B cell (primary cell): ENCODE data around the gene CCDC194. TPM values are rescaled to one million over a fixed set of nuclear protein-coding genes. Genes with fewer than 3 reads are reported as not detected.

Experiments used
- ATAC-seq: fragments of 200-7000 bp; cut with Tn5 transposase; one replicate; pipeline ENCODE4 v1.10.0; 2021; ENCODE audit warnings: low read depth, mild to moderate bottlenecking, moderate number of reproducible peaks, moderate library complexity
- CTCF ChIA-PET: fragments of 350-600 bp; sonication (Branson Sonifier 250); formaldehyde crosslinking; loops from one replicate; lab custom pipeline; 2021; ENCODE audit warnings: antibody characterized with exemption, inconsistent platforms; lab: Charles Lee
- POLR2A ChIA-PET: fragments of 350-600 bp; sonication (Branson Sonifier 250); formaldehyde crosslinking; loops from one replicate; lab custom pipeline; 2021; ENCODE audit warnings: antibody characterized with exemption; lab: Charles Lee
- DNase-seq: peaks from one replicate; pipeline ENCODE4 v3.0.0; 2013
- H2AFZ ChIP-seq: 2 replicates; pipeline ENCODE4 v1.6.1; 2012; ENCODE audit warnings: mild to moderate bottlenecking, low read depth, low read length; ENCODE audit not compliant: insufficient read depth, poor library complexity, severe bottlenecking
- H3K27ac ChIP-seq, 2 donors: 1 replicate in 1 of 2; 2 replicates in 1 of 2; pipeline ENCODE4 v1.5.1; 2012 to 2013; ENCODE audit warnings: low read length in 2 of 2, mild to moderate bottlenecking in 2 of 2, moderate library complexity in 1 of 2
- H3K27me3 ChIP-seq, 4 experiments: fragments of 200-600 bp in 1 of 4; sonication (generic) in 1 of 4; replicated peaks in 1 of 4; 1 replicate in 2 of 4; 2 replicates in 2 of 4; pipeline versions ENCODE4 v1.6.1 to v1.7.0; 2013 to 2016; ENCODE audit warnings: low read length in 3 of 4, mild to moderate bottlenecking in 2 of 4, mixed read lengths in 1 of 4, moderate library complexity in 1 of 4; ENCODE audit not compliant: insufficient read depth in 4 of 4, control insufficient read depth in 3 of 4; ENCODE audit errors: control extremely low read depth in 1 of 4
- H3K36me3 ChIP-seq, 2 experiments: replicated peaks in 1 of 2; 1 replicate in 1 of 2; 2 replicates in 1 of 2; pipeline versions ENCODE4 v1.6.1 to v1.7.1; 2013; ENCODE audit warnings: low read length in 1 of 2; ENCODE audit not compliant: insufficient read depth in 2 of 2, control insufficient read depth in 1 of 2; ENCODE audit errors: control extremely low read depth in 1 of 2, extremely low read depth in 1 of 2
- H3K4me1 ChIP-seq, 2 donors: fragments of 200-600 bp in 1 of 2; sonication (generic) in 1 of 2; 1 replicate in 1 of 2; 2 replicates in 1 of 2; pipeline versions ENCODE4 v1.5.1 to v1.6.1; 2013 to 2017; ENCODE audit warnings: low read length in 2 of 2; ENCODE audit not compliant: control insufficient read depth in 2 of 2, insufficient read depth in 2 of 2
- H3K4me2 ChIP-seq: replicated peaks from 2 replicates; pipeline ENCODE3; 2012; ENCODE audit warnings: mild to moderate bottlenecking, low read depth, low read length; ENCODE audit not compliant: poor library complexity, severe bottlenecking
- H3K4me3 ChIP-seq, 5 experiments: fragments of 200-600 bp in 1 of 5; sonication (generic) in 1 of 5; 1 replicate in 3 of 5; 2 replicates in 2 of 5; pipeline versions ENCODE4 v1.5.1 to v1.7.0; 2011 to 2016; ENCODE audit warnings: low read length in 4 of 5, mild to moderate bottlenecking in 4 of 5, low read depth in 2 of 5, control low read depth in 1 of 5, moderate library complexity in 1 of 5; ENCODE audit not compliant: insufficient read depth in 1 of 5; ENCODE audit errors: control extremely low read depth in 1 of 5, extremely low read depth in 1 of 5
- H3K79me2 ChIP-seq: fragments of 200-600 bp; sonication (generic); one replicate; pipeline ENCODE4 v1.6.0; 2016; ENCODE audit warnings: low read length; ENCODE audit not compliant: control insufficient read depth, insufficient read depth
- H3K9ac ChIP-seq: fragments of 200-600 bp; sonication (generic); 2 replicates; pipeline ENCODE4 v1.6.1; 2017; ENCODE audit warnings: mild to moderate bottlenecking, low read length, moderate library complexity
- H3K9me3 ChIP-seq, 3 donors: one replicate each; pipeline versions ENCODE4 v1.6.1 to v1.7.1; 2013; ENCODE audit warnings: low read length in 2 of 3; ENCODE audit not compliant: control insufficient read depth in 2 of 3, insufficient read depth in 1 of 3; ENCODE audit errors: control extremely low read depth in 1 of 3
- H4K20me1 ChIP-seq: 2 replicates; pipeline ENCODE4 v1.6.0; 2012; ENCODE audit warnings: mild to moderate bottlenecking, low read length; ENCODE audit not compliant: insufficient read depth, control insufficient read depth, poor library complexity, severe bottlenecking
- H3K27ac Mint-ChIP-seq: one replicate; pipeline ENCODE4 v1.8.0; 2021; ENCODE audit warnings: mixed read lengths
- H3K27me3 Mint-ChIP-seq: one replicate; pipeline ENCODE4 v1.8.0; 2021; ENCODE audit warnings: mixed read lengths
- H3K4me1 Mint-ChIP-seq: one replicate; pipeline ENCODE4 v1.8.0; 2021; ENCODE audit warnings: mixed read lengths
- H3K4me3 Mint-ChIP-seq: one replicate; pipeline ENCODE4 v1.8.0; 2021; ENCODE audit warnings: mixed read lengths
- H3K9me3 Mint-ChIP-seq: one replicate; pipeline ENCODE4 v1.8.0; 2022; ENCODE audit warnings: mixed read lengths; ENCODE audit not compliant: insufficient read depth
- CTCF ChIP-seq: fragments of 200-600 bp; IDR thresholded peaks from one replicate; pipeline ENCODE4 v1.8.0; 2022; ENCODE audit warnings: antibody characterized with exemption, mild to moderate bottlenecking
- EZH2 ChIP-seq: IDR thresholded peaks from 2 replicates; pipeline ENCODE4 v1.6.1; 2012; ENCODE audit warnings: borderline replicate concordance, low read depth, mild to moderate bottlenecking, moderate library complexity, low read length; ENCODE audit not compliant: insufficient read depth, poor library complexity, severe bottlenecking
- WGBS: methylation state at CpG from one replicate; pipeline ENCODE4 v1.1.5; 2013; ENCODE audit warnings: missing lambda C conversion rate; ENCODE audit not compliant: insufficient coverage; 5-methylcytosine and 5-hydroxymethylcytosine counted together
- intact Hi-C: fragments of 100-400 bp; cut with micrococcal nuclease; formaldehyde crosslinking; loops from one replicate; pipeline ENCODE4 v1.10.0; 2022
- polyA plus RNA-seq: library from polyadenylated mRNA; depleted of rRNA; stranded (reverse); fragments of >200 nt; gene quantifications from 2 replicates; pipeline ENCODE4 v1.2.3, GENCODE V29; 2012
- total RNA-seq, 2 donors: library from RNA; stranded (reverse); fragments of 120-200 nt in 1 of 2; gene quantifications; 1 replicate in 1 of 2; 2 replicates in 1 of 2; pipeline versions ENCODE4 v1.2.3 to v1.2.4, GENCODE V29; 2013 to 2022

The CCDC194 gene
- total and polyA plus RNA-seq, 2 donors (not counting 1 experiment from before 2014, with no cell fraction given): 1.4 to 3.4 TPM

DNA sequence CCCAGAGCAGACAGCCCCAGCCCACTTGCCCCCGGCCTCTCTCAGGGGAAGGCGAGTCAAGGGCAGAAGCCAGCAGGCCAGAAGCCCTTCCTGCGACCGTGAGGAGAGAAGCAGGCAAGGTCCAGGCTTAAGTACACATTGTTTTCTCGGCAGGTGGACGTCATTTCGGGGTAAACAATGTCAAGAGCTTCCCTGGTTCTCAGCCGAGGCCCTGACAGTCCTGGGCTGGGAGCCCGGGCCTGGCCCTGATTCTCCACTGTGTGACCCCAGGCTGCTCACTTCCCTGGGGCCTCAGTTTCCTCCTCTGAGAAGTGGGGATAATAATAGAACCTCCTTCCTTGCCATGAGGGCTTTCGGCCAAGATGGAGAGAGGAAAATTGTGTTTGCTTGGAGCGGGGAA lies 36.3 kb downstream of the CCDC194 start:
- Mint-ChIP-seq H3K27ac (no peak overlapping the region), H3K9me3 (no peaks in the 10 kb centered on the region), H3K27me3 (peaks cover 25% of the 10 kb centered on the region), H3K4me1 (no peaks in the 10 kb centered on the region), H3K4me3 (no peak overlapping the region)
- intact Hi-C loops: no loop called here
- Histone ChIP-seq H3K9ac (no peak overlapping the region), H3K9me3 (no peaks in the 10 kb centered on the region), H2AFZ (no peak overlapping the region), H3K79me2 (no peaks in the 10 kb centered on the region), H3K27ac (no peak overlapping the region), H3K36me3 (no peaks in the 10 kb centered on the region), H3K4me2 (no peak overlapping the region), H3K4me1 (no peaks in the 10 kb centered on the region), H3K27me3 (peaks cover 0 to 10% (median 0%) of the 10 kb centered on the region in 4 experiments), H4K20me1 (no peaks in the 10 kb centered on the region), H3K4me3 (no peak overlapping the region)
- DNase-seq (no peak), ATAC-seq (no peak)
- TF ChIP-seq CTCF (no peak), EZH2 (no peak)
- 93% methylated on average over 9 of the region's 11 CpGs for WGBS
- POLR2A ChIA-PET: no interaction called here
- CTCF ChIA-PET: interaction anchor here (1.0 to 1.2 kb wide), 2 partner anchors 10 to 28 kb away, joined by 3 to 4 read pairs; no protein-coding TSS in a partner anchor

DNA sequence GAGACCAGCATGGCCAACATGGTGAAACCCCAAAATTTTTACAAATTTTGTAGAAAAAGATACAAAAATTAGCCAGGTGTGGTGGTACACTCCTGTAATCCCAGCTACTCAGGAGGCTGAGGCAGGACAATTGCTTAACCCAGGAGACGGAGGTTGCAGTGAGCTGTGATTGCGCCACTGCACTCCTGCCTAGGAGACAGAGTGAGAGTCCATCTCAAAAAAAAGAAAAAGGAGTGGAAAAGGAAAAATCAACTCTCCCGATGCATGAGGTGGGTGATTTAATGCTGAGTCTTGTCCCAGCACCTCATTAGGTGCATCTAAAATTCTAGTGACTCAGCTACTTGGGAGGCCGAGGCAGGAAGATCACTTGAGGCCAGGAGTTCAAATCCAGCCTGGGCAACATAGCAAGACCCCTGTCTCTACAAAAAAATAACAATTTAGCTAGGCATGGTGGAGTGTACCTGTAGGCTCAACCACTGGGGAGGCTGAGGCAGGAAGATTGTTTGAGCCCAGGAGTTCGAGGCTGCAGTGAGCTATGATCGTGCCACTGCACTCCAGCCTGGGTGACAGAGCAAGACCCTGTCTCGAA lies 36.8 kb downstream of the CCDC194 start:
- Histone ChIP-seq H3K27ac (no peak overlapping the region), H3K36me3 (no peaks in the 10 kb centered on the region), H3K9me3 (no peaks in the 10 kb centered on the region), H3K4me1 (no peaks in the 10 kb centered on the region), H3K79me2 (no peaks in the 10 kb centered on the region), H3K4me3 (no peak overlapping the region), H3K9ac (no peak overlapping the region), H2AFZ (no peak overlapping the region), H3K27me3 (peaks cover 0 to 15% (median 2%) of the 10 kb centered on the region in 4 experiments), H4K20me1 (no peaks in the 10 kb centered on the region), H3K4me2 (no peak overlapping the region)
- ChIA-PET CTCF (interaction anchor here (1.2 kb wide), 1 partner anchor 29 kb away, joined by 3 read pairs; no protein-coding TSS in a partner anchor), POLR2A (no interaction called here)
- TF ChIP-seq CTCF (no peak), EZH2 (no peak)
- no peak overlapping the region for H3K27ac Mint-ChIP-seq
- H3K4me3 Mint-ChIP-seq: no peak overlapping the region
- DNase-seq (no peak), ATAC-seq (no peak)
- 93% methylated on average over 3 of the region's 7 CpGs for WGBS
- no peaks in the 10 kb centered on the region for H3K9me3 Mint-ChIP-seq
- intact Hi-C loops: no loop called here
- H3K4me1 Mint-ChIP-seq: no peaks in the 10 kb centered on the region
- peaks cover 21% of the 10 kb centered on the region for H3K27me3 Mint-ChIP-seq
